ENCODE data around the gene LDOC1.

- TF ChIP-seq POLR2AphosphoS5 (IDR thresholded peaks at IDR 0.05): no peak
- no peak for TF ChIP-seq POLR2A (IDR thresholded peaks at IDR 0.05; ENCODE audit: low read depth)
Measured at GRCh38 chrX:141142946-141143345, 34.0 kb downstream of the LDOC1 start.
